H54 (cell line): ENCODE data around the gene ZC3H18.

Source experiments
- DNase-seq: peaks from one replicate; pipeline ENCODE4 v3.0.0; 2011; ENCODE audit warnings: low spot score, mixed read lengths; ENCODE audit not compliant: insufficient read length
- FAIRE-seq: peaks from 3 replicates; lab custom pipeline; 2011; peaks lifted over from hg19 to GRCh38; lab: Jason Lieb, UNC
- POLR2A ChIP-seq: IDR thresholded peaks from 2 replicates; pipeline ENCODE4 v1.6.1; 2011; ENCODE audit warnings: low read depth, mild to moderate bottlenecking, low read length

Gene ZC3H18

DNA sequence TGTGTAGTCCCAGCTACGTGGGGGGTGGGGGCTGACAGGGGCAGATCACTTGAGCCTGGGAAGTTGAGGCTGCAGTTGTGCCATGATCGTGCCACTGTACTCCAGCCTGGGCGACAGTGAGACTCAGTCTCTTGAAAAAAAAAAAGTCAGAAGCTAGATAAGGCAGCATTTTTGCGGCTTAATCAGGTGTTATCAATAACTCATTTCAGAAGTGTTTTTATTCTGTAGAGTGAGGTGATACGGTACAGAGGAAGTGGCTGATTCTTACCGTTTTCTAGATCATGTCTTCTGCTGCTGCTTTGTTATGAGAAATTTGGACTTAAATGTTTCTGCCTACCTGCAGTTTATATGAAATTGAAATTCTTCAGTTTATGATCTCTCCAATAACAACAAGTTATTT, 18.6 kb downstream of the ZC3H18 start:
- no peak for FAIRE-seq
- no peak for DNase-seq
- TF ChIP-seq POLR2A: no peak

DNA sequence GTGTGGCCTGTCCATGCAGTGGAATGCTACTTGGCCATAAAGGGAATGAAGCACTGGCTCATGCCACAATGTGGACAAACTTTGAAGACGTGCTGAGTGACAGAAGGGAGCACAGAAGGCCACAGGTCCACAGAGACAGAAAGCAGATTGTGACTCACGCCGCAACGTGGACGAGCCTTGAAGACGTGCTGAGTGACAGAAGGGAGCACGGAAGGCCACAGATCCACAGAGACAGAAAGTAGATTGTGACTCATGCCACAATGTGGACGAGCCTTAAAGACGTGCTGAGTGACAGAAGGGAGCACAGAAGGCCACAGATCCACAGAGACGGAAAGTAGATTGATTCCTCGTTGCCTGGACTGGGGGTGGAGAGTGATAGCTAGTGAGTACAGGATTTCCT, 19.2 kb downstream of the ZC3H18 start:
- FAIRE-seq (no peak), DNase-seq (no peak)
- TF ChIP-seq POLR2A: no peak

GRCh38 chr16:88591577-88592021, 21.4 kb downstream of the ZC3H18 start:
- no peak for FAIRE-seq
- DNase-seq: no peak
- TF ChIP-seq POLR2A: no peak

DNA sequence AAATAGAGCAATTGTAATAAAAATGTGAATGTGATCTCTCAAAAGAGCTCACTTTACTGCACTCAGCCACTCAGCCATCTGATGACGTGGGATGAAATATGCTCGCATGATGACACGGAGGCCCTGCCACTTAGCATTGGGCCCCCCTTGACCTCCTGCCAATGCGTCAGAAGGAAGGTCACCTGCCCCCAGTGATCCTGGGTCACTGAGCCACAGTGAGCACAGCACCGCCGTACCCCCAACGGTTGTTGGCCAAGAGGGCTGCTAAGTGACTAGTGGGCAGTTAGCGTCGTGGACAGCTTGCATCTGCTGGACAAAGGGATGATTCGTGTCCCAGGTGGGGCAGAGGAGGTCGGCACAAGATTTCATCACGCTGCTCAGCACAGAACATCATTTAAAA, 22.9 kb downstream of the ZC3H18 start:
- FAIRE-seq: no peak
- no peak for TF ChIP-seq POLR2A

DNA sequence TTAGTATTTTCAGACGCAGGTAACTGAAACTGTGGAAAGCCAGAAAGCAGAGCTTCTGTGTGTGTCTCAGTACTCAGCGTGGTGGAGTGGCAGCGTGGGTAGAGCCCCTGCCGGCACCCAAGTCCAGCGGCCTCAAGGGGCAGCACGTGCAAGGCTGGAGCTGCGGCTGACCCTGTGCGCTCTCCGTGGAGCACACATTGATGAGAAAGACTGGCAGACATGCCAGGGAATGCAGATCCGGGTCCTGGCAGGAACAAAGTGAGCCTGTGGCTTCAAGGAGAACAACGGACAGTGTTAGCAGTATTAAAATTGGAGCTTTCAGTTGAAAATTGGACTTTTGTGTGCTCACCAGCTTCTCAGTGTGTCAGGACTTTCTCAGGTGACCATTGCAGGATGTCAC, 23.3 kb downstream of the ZC3H18 start:
- DNase-seq (no peak), FAIRE-seq (no peak)
- no peak for TF ChIP-seq POLR2A

More for the DNA sequence above, 22.9 kb downstream of the ZC3H18 start:
- no peak for DNase-seq

- no peak for TF ChIP-seq POLR2A
- DNase-seq: no peak
- FAIRE-seq: no peak
Observed at GRCh38 chr16:88593910-88594309, 23.7 kb downstream of the ZC3H18 start.

DNA sequence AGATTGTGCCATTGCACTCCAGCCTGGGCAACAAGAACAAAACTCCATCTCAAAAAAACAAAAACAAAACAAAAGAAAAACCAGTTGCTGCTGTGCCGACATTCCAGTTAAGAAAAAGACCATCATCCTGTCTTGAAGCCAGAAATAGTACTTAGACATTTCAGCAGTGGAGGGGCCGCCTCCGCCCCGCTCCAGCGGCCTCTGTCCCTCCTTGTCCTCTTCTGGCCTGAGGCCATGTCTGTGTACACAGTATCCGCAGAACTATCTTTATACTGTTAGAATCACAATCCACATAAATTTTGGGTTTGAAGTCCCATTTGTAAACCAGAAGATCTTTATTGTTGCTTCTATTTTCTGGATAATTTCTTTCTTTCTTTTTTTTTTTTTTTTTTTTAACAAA, 24.9 kb downstream of the ZC3H18 start:
- FAIRE-seq: no peak
- no peak for DNase-seq
- no peak for TF ChIP-seq POLR2A

DNA sequence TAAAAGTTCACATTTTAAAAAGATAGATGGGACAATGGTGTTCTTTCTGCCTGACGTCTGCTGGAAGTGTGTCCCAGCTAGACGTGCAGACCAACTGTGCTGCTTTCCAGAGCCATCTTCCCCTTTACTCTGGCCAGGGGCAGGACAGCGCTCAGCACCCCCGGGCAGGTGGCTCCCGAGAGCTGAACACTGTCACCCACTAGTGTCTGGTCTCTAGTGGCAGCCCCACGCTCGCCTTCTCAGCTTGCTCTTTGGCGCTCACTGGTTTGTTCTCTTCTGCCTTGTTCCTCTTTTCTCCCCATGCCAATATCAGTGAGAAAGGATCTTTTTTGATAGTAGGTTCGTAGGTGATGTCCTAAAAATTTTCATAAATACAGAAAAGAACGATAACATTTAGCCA, 25.7 kb downstream of the ZC3H18 start:
- FAIRE-seq (no peak), DNase-seq (no peak)
- TF ChIP-seq POLR2A: no peak

DNA sequence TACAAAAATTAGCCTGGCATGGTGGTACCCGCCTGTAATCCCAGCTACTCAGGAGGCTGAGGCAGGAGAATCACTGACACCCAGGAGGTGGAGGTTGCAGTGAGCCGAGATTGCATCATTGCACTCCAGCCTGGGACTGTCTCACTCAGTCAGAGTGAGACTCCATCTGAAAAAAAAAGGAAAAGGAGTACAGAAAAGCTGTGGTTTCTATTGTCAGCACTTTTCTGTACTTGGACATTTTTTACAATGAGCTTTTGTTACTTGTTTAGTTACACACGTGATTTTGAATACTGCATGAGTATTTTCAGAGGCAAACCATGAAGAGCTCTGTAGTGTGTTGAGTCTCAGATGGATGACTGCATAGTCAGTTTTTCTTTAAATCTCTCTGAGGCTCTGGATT, 26.3 kb downstream of the ZC3H18 start:
- DNase-seq (no peak), FAIRE-seq (no peak)
- TF ChIP-seq POLR2A: no peak

DNA sequence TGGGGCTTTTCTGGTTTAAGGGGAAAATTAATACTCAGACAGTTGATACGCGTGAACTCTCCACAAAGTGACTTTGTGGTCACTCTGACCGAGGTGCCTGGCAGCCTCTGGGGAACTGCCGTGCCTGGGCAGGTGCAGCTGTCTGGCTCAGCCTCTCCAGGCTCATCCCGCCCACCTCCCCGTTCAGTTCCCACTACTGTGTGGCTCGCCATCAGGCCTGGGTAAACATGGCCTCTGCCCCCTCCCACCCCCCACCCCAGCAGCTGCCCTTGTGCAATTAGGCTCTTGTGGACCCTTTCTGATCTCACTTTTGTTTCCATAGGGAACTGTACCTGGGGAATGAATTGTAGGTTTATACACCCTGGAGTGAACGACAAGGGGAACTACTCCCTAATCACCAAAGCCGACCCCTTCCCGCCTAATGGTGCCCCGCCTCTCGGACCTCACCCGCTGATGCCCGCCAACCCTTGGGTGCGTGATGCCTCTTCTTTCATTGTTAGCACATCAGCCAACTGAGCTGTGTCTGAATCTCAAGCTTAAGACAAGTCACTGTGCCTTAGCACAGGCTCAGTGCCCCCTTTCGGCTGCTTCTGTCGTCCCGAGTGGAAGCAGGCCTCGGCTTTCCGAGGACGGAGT, 27.8 kb downstream of the ZC3H18 start:
- no peak for TF ChIP-seq POLR2A
- DNase-seq (no peak), FAIRE-seq (no peak)

DNA sequence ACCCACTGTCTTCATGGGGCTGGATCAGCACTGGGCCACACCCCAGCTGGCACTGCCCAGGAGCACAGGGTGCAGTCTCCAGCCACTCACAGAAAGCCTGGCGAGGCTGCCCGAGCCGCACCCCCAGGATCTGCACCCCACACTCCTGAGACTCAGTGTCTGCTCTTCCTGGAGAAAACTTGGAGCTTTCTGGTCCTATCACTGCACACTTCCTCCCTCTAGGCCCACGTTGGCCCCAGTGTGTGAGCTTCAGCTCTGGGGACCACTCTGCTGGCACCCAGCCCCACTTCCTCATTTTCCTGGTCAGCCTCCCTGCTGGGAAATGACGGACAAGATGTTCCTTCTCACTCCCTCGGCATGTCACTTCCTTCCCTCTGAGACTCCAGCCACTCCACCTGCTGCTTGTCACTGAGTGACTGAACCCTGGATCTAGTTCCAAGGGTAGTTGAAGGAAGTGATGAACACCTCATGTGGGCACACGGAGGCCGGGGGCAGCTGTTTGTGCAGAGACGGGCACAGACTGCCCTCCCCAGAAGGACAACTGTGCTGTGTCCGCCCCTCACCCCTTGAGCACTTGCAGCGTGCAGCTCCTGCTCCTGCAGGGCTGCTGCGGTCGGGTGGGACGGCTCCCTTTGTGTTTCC, 29.0 kb downstream of the ZC3H18 start:
- FAIRE-seq (no peak), DNase-seq (no peak)
- TF ChIP-seq POLR2A: no peak

- FAIRE-seq (no peak), DNase-seq (no peak)
- TF ChIP-seq POLR2A: no peak
Observed at GRCh38 chr16:88599825-88600538, 29.8 kb downstream of the ZC3H18 start.

DNA sequence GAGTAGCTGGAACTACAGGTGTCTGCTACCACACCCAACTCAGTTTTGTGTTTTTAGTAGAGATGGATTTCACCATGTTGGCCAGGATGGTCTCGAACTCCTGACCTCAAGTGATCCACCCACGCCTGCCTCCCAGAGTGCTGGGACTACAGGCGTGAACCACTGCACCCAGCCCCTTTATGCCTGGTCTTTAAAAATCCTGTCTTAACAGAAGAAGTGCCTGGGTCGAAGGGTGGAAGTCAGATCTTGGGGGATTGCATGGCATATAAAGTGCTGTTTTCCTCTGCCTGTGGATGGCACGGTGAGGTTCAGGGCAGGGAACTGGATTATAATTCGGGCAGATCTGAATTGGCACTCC, 30.3 kb downstream of the ZC3H18 start:
- DNase-seq (no peak), FAIRE-seq (no peak)
- TF ChIP-seq POLR2A: no peak

DNA sequence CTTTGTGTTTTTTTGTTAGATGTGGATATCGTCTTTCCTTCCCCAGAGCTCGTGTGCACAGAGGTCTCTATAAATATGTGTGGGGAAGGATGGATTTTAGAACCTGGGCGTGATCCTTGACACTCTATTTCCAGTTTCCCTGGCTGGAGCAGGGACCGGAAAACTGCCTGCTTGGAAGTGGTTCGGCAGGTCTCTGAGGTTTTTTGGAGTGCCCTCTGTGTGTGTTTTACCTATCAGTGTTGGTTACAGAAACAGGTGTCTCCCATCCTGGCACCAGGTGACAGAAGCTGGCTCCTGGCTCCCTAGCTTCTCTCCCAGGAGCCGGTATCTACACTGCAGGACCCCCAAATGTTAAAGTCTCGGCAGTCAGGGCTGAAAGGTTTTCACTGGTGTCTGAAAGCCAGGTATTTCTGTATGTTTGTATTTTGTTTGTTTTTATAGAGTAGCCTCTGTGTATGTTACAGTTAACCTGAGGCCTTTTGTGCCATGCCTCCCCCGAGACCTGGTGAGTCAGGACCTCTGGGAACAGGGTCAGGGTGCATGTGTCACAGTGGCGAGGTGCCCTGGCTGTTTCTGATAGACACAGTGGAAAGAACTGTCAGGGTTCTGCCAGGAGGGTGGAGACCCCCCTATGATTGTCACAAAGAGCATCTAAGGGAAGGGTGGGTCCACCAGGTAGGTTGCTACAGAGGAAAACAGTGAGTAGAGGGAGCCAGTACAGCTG, 31.3 kb downstream of the ZC3H18 start:
- no peak for TF ChIP-seq POLR2A
- FAIRE-seq (no peak), DNase-seq (no peak)
